DND-41 (cell line): ENCODE results near the gene CACNG3.

Experiments
- ATAC-seq: fragments of 200-7000 bp; cut with Tn5 transposase; 3 replicates; pipeline ENCODE4 v1.9.1; 2021; ENCODE audit warnings: low read depth; ENCODE audit not compliant: insufficient read depth
- DNase-seq: peaks from one replicate; pipeline ENCODE4 v3.0.0-alpha.2; 2020
- H2AFZ ChIP-seq: 2 replicates; pipeline ENCODE4 v1.6.0; 2012; ENCODE audit warnings: low read depth, low read length
- H3K27ac ChIP-seq: 2 replicates; pipeline ENCODE4 v1.5.1; 2012; ENCODE audit warnings: low read length, inconsistent platforms
- H3K27me3 ChIP-seq: fragments of 200-600 bp; sonication (generic); 2 replicates; pipeline ENCODE4 v1.6.0; 2012; ENCODE audit warnings: low read length, mild to moderate bottlenecking, inconsistent platforms; ENCODE audit not compliant: insufficient read depth, poor library complexity
- H3K36me3 ChIP-seq: 2 replicates; pipeline ENCODE4 v1.5.1; 2012; ENCODE audit warnings: low read length, inconsistent platforms; ENCODE audit not compliant: insufficient read depth
- H3K4me1 ChIP-seq: 2 replicates; pipeline ENCODE4 v1.5.1; 2012; ENCODE audit warnings: mild to moderate bottlenecking, low read length; ENCODE audit not compliant: insufficient read depth
- H3K4me2 ChIP-seq: 2 replicates; pipeline ENCODE4 v1.6.0; 2012; ENCODE audit warnings: mild to moderate bottlenecking, moderate library complexity, low read length, inconsistent platforms; ENCODE audit not compliant: insufficient read depth
- H3K4me3 ChIP-seq, 2 experiments: fragments of 200-600 bp in 1 of 2; shearing (Covaris generic) in 1 of 2; 2 replicates each; pipeline ENCODE4 v1.5.1; 2012 to 2016; ENCODE audit warnings: inconsistent platforms in 2 of 2, low read length in 2 of 2, mild to moderate bottlenecking in 2 of 2, low read depth in 1 of 2, moderate library complexity in 1 of 2
- H3K79me2 ChIP-seq: 2 replicates; pipeline ENCODE4 v1.6.0; 2012; ENCODE audit warnings: low read length, inconsistent platforms; ENCODE audit not compliant: insufficient read depth
- H3K9ac ChIP-seq: 2 replicates; pipeline ENCODE4 v1.6.0; 2012; ENCODE audit warnings: low read depth, mild to moderate bottlenecking, inconsistent platforms, low read length, moderate library complexity
- H3K9me3 ChIP-seq: 2 replicates; pipeline ENCODE4 v1.5.1; 2012; ENCODE audit warnings: low read length, moderate library complexity, mild to moderate bottlenecking, inconsistent platforms; ENCODE audit not compliant: insufficient read depth, severe bottlenecking
- H4K20me1 ChIP-seq: 2 replicates; pipeline ENCODE4 v1.6.0; 2012; ENCODE audit warnings: low read length; ENCODE audit not compliant: insufficient read depth
- CTCF ChIP-seq: IDR thresholded peaks from 2 replicates; pipeline ENCODE4 v1.5.1; 2012; ENCODE audit warnings: borderline replicate concordance, low read length, moderate library complexity, mild to moderate bottlenecking; ENCODE audit not compliant: poor library complexity, severe bottlenecking; ENCODE audit errors: extremely low read depth
- EZH2 ChIP-seq: IDR thresholded peaks from 3 replicates; pipeline ENCODE4 v1.6.1; 2012; ENCODE audit warnings: borderline replicate concordance, low read depth, mild to moderate bottlenecking, moderate library complexity, low read length, inconsistent platforms; ENCODE audit not compliant: severe bottlenecking

CACNG3 gene

GRCh38 chr16:24309258-24310142 lies 53.4 kb downstream of the CACNG3 start:
- no peaks in the 10 kb centered on the region for H3K4me1 ChIP-seq
- no peak overlapping the region for H3K4me3 ChIP-seq
- DNase-seq (no peak), ATAC-seq (no peak)
- H2AFZ ChIP-seq, result no peak overlapping the region
- peaks cover 4% of the 10 kb centered on the region for H3K27me3 ChIP-seq
- H4K20me1 ChIP-seq, result no peaks in the 10 kb centered on the region
- no peak overlapping the region for H3K9ac ChIP-seq
- no peak overlapping the region for H3K27ac ChIP-seq
- H3K4me2 ChIP-seq, result no peak overlapping the region
- H3K9me3 ChIP-seq, result no peaks in the 10 kb centered on the region
- H3K36me3 ChIP-seq, result no peaks in the 10 kb centered on the region
- TF ChIP-seq CTCF (no peak), EZH2 (no peak)
- no peaks in the 10 kb centered on the region for H3K79me2 ChIP-seq

GRCh38 chr16:24315343-24315742 lies 59.2 kb downstream of the CACNG3 start:
- no peaks in the 10 kb centered on the region for H3K9me3 ChIP-seq
- no peak overlapping the region for H3K4me2 ChIP-seq
- no peak overlapping the region for H3K9ac ChIP-seq
- TF ChIP-seq CTCF (no peak), EZH2 (no peak)
- no peak overlapping the region for H3K27ac ChIP-seq
- ATAC-seq (no peak), DNase-seq (no peak)
- no peaks in the 10 kb centered on the region for H3K79me2 ChIP-seq
- H2AFZ ChIP-seq, result no peak overlapping the region
- H3K36me3 ChIP-seq, result no peaks in the 10 kb centered on the region
- no peaks in the 10 kb centered on the region for H3K4me1 ChIP-seq
- H4K20me1 ChIP-seq, result 0 out of 2 replicates have a peak, but pooled peaks cover 4% of the 10 kb centered on the region
- H3K27me3 ChIP-seq, result no peaks in the 10 kb centered on the region
- H3K4me3 ChIP-seq, result no peak overlapping the region

- 0 out of 2 replicates have a peak, but pooled peaks cover 4% of the 10 kb centered on the region for H4K20me1 ChIP-seq
- TF ChIP-seq EZH2 (no peak), CTCF (no peak)
- no peaks in the 10 kb centered on the region for H3K4me1 ChIP-seq
- no peak overlapping the region for H2AFZ ChIP-seq
- H3K9ac ChIP-seq, result no peak overlapping the region
- H3K4me3 ChIP-seq, result no peak overlapping the region
- no peaks in the 10 kb centered on the region for H3K27me3 ChIP-seq
- H3K36me3 ChIP-seq, result no peaks in the 10 kb centered on the region
- no peaks in the 10 kb centered on the region for H3K79me2 ChIP-seq
- ATAC-seq (no peak), DNase-seq (no peak)
- no peak overlapping the region for H3K27ac ChIP-seq
- no peaks in the 10 kb centered on the region for H3K9me3 ChIP-seq
- no peak overlapping the region for H3K4me2 ChIP-seq
Measured at GRCh38 chr16:24318680-24319079, 62.5 kb downstream of the CACNG3 start.
